Measurements from ENCODE around the gene LRRC63.
A peak's percentile ranks its signal among the peaks of the same experiment; 100 is the strongest.

The LRRC63 gene

GRCh38 chr13:46320406-46320805, 108.7 kb downstream of the LRRC63 start:
- Histone ChIP-seq H3K27me3 (no peaks in the 10 kb centered on the region), H3K9me3 (no peaks in the 10 kb centered on the region), H3K36me3 (no peaks in the 10 kb centered on the region), H3K4me3 (ENCODE audit: low read depth, low read length) (no peak overlapping the region), H3K4me1 (no peaks in the 10 kb centered on the region)
- no peak for DNase-seq
- TF ChIP-seq, protein P1, sequence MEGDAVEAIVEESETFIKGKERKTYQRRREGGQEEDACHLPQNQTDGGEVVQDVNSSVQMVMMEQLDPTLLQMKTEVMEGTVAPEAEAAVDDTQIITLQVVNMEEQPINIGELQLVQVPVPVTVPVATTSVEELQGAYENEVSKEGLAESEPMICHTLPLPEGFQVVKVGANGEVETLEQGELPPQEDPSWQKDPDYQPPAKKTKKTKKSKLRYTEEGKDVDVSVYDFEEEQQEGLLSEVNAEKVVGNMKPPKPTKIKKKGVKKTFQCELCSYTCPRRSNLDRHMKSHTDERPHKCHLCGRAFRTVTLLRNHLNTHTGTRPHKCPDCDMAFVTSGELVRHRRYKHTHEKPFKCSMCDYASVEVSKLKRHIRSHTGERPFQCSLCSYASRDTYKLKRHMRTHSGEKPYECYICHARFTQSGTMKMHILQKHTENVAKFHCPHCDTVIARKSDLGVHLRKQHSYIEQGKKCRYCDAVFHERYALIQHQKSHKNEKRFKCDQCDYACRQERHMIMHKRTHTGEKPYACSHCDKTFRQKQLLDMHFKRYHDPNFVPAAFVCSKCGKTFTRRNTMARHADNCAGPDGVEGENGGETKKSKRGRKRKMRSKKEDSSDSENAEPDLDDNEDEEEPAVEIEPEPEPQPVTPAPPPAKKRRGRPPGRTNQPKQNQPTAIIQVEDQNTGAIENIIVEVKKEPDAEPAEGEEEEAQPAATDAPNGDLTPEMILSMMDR (IDR thresholded peaks at IDR 0.05; ENCODE audit: low read depth, low read length): no peak

GRCh38 chr13:46320821-46321220, 109.1 kb downstream of the LRRC63 start:
- TF ChIP-seq, protein P1 (IDR thresholded peaks at IDR 0.05; ENCODE audit: low read depth, low read length): no peak
- no peaks in the 10 kb centered on the region for H3K27me3 ChIP-seq
- no peak for DNase-seq
- H3K4me1 ChIP-seq: no peaks in the 10 kb centered on the region
- no peaks in the 10 kb centered on the region for H3K9me3 ChIP-seq
- H3K36me3 ChIP-seq: no peaks in the 10 kb centered on the region
- H3K4me3 ChIP-seq (ENCODE audit: low read depth, low read length): no peak overlapping the region

DNA sequence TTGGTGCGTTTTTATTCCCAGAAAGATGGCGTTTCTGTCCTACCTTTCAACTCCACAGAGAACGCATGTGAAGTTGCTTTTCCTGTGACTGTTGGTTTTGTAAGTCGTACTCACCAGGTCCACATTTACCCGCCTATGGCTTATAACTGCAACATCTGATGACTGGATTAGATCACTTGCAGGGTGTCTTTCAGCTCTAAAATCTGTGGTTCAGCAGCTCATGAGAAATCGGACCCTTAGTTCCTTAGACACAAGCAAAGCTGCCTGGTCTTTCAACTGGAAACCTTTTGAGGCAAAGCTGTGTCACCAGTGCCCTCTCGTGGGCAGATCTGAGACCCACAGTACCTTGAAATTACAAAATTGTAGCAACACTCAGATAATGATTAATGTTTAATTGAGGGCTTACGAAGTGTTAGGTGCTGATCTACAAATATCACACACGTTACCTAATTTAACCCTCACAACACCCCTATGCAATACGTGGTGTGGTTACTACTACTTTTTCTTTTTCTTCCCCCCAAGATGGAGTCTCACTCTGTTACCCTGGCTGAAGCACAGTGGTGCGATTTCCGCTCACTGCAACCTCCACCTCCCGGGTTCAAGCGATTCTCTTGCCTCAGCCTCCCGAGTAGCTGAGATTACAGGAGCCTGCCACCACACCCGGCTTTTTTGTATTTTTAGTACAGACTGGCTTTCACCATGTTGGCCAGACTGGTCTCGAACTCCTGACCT, 109.9 kb downstream of the LRRC63 start:
- TF ChIP-seq, protein P1 (IDR thresholded peaks at IDR 0.05; ENCODE audit: low read depth, low read length): peak; percentile 90
- H3K4me3 ChIP-seq (ENCODE audit: low read depth, low read length): no peak overlapping the region
- no peaks in the 10 kb centered on the region for H3K4me1 ChIP-seq
- DNase-seq: peak; percentile 55
- H3K36me3 ChIP-seq: no peaks in the 10 kb centered on the region
- H3K27me3 ChIP-seq: no peaks in the 10 kb centered on the region
- no peaks in the 10 kb centered on the region for H3K9me3 ChIP-seq

- DNase-seq: no peak
- H3K9me3 ChIP-seq: no peaks in the 10 kb centered on the region
- TF ChIP-seq, protein P1 (IDR thresholded peaks at IDR 0.05; ENCODE audit: low read depth, low read length): no peak
Measured at GRCh38 chr13:46324976-46325375, 113.2 kb downstream of the LRRC63 start.

More at GRCh38 chr13:46324976-46325375, 113.2 kb downstream of the LRRC63 start:
- no peaks in the 10 kb centered on the region for H3K36me3 ChIP-seq
- no peak overlapping the region for H3K4me3 ChIP-seq (ENCODE audit: low read depth, low read length)
- H3K4me1 ChIP-seq: no peaks in the 10 kb centered on the region
- H3K27me3 ChIP-seq: no peaks in the 10 kb centered on the region

Data from BE2C (cell line).